GM12874 (cell line): ENCODE measurements around the gene TBC1D32.

Source experiments
- TF ChIP-seq, protein P1 (sequence below): IDR thresholded peaks from 2 replicates; pipeline ENCODE4 v1.5.1; 2011; ENCODE audit warnings: low read depth, mild to moderate bottlenecking, control low read depth, low read length, moderate library complexity; ENCODE audit not compliant: insufficient read depth

Gene TBC1D32

DNA sequence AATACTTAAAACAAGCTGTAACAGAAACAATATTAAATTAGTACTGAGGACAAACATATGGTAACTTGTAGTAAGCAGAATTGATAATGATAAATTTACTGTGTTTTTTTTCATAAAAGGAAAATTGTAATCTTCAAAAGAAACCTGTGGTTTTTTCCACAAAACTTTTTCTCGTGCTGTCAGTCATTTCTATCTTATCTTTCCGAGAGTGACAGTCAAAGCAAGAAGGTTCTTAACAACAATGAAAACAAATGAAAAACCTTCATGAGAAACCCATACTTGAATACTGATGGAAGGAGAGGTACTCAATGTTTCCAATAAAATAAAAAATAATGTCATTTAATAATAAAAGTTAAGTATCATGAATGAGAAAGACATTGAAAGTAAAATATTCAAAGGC, 174.0 kb downstream of the TBC1D32 start:
- TF ChIP-seq, protein P1, sequence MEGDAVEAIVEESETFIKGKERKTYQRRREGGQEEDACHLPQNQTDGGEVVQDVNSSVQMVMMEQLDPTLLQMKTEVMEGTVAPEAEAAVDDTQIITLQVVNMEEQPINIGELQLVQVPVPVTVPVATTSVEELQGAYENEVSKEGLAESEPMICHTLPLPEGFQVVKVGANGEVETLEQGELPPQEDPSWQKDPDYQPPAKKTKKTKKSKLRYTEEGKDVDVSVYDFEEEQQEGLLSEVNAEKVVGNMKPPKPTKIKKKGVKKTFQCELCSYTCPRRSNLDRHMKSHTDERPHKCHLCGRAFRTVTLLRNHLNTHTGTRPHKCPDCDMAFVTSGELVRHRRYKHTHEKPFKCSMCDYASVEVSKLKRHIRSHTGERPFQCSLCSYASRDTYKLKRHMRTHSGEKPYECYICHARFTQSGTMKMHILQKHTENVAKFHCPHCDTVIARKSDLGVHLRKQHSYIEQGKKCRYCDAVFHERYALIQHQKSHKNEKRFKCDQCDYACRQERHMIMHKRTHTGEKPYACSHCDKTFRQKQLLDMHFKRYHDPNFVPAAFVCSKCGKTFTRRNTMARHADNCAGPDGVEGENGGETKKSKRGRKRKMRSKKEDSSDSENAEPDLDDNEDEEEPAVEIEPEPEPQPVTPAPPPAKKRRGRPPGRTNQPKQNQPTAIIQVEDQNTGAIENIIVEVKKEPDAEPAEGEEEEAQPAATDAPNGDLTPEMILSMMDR: no peak

DNA sequence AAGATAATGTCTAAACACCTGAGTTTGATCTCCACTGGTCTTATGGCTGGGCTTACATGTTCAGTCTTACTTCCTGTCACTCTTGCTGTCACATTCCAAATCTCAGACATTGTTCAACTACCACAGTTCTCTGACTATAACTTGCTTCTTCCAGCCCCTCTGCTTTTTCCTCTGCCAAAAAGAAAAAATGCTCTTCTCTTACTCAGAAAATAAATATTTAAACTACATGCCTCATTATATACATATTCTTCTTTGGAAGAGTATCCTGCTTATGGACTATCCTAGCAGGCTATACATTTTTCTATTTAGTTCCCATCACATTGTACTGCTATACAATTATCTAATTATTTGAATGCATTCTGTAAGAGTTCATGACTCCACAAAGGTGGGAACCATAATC, 175.4 kb downstream of the TBC1D32 start:
- TF ChIP-seq, protein P1: no peak

GRCh38 chr6:121158438-121158837, 175.8 kb downstream of the TBC1D32 start:
- TF ChIP-seq, protein P1: no peak

GRCh38 chr6:121157906-121158305, 176.4 kb downstream of the TBC1D32 start:
- TF ChIP-seq, protein P1: no peak

DNA sequence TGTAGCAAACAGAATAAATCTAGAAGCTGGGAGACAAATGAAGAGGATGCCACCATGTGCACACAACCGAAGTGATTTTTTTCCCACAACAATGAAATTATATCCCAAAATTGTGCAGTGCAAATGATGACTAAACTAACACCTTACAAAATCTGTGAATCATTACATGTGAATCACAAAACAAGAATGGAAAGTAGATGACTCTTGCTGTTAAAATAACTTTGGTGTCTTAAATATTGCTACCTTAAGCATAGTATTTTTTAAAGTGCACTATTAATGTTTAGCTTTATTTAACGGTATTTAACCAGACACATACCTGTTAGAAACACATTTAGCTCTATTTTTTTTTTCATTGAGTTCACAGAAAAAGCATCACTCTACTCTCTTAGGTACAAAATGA, 190.8 kb downstream of the TBC1D32 start:
- TF ChIP-seq, protein P1: no peak

DNA sequence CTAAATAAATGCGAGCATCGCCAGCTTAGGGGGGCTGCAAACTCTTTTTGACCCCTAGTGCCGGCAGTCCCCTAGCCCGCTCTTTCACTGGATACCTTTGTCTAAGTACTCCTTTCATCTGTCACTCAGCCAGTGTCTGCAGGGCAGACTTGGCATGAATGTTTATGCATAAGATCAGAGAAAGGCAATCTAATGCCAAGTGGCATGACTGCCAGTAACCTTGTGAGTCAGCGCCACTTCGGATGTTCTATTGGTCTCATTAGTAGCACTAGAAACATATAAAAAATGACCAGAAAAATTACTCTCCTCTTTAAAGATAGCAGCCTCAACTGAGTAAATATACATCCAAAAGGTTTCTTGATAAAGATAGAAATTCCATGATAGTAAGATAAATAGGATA, 192.2 kb downstream of the TBC1D32 start:
- TF ChIP-seq, protein P1: no peak

DNA sequence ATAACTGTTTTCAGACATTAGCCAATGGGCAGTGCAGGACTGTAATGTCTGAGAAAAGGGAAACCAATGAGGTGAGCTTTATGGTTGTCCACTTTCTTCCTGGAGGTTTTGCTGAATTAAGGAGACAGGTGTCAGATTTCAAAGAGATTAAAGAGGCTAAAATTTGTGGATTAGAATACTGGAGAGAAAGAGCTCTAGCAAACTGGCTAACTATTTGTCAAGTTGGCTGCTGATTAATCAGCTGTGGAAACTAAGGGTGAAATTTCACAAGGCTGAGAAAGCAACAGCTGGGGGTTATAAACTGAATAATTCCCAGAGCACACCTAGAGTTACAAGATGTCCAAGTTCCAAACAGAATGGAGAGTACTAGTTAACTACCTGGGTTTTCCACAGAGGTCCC, 198.9 kb downstream of the TBC1D32 start:
- TF ChIP-seq, protein P1: no peak

DNA sequence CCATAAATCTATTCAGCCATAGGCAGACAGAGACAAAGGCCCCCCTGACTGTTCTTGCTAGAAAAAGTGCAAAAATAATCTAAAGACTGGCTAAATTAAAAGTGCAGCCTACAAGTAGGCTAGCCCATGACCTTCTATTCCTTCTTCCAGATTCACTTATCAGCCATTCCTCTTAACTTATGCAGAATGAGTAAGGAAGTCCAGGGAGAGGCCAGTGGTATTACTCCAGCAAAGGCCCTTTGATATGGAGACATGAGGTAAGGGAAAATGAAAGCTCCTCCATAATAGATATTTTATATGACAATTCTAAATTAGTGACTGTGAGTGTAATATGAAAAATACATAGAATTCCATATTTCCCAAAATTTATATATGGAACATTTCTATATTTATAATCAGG, 199.4 kb downstream of the TBC1D32 start:
- TF ChIP-seq, protein P1: no peak
